ENCODE data around the gene ALKBH6. TPM values are rescaled to one million over a fixed set of nuclear protein-coding genes. Genes with fewer than 3 reads are reported as not detected.

Gene ALKBH6
- total and polyA plus RNA-seq, 2 of the 13 experiments (the other 11 are each of a cell fraction or from before 2014, with no cell fraction given) = 13.7 to 18.1 TPM

GRCh38 chr19:36008336-36008978 lies 5.6 kb downstream of the ALKBH6 start, which contains the start of gene SYNE4 (continued):
- TF ChIP-seq ZNF512B (CRISPR knock-in tag; IDR thresholded peaks at IDR 0.05; ENCODE audit: borderline replicate concordance) (no peak), MYC (CRISPR knock-in tag; IDR thresholded peaks at IDR 0.05; ENCODE audit: borderline replicate concordance) (peak; percentile 79), PHF21A (CRISPR knock-in tag; IDR thresholded peaks at IDR 0.05) (no peak), NCOA5 (CRISPR knock-in tag; IDR thresholded peaks at IDR 0.05) (no peak), ZNF136 (CRISPR knock-in tag; IDR thresholded peaks at IDR 0.05; ENCODE audit: low read depth) (no peak), FOXK2 (IDR thresholded peaks at IDR 0.05) (no peak), HMG20A (CRISPR knock-in tag; IDR thresholded peaks at IDR 0.05; ENCODE audit: borderline replicate concordance) (no peak), FOXP4 (CRISPR knock-in tag; IDR thresholded peaks at IDR 0.05) (no peak), ELF3 (CRISPR knock-in tag; IDR thresholded peaks at IDR 0.05) (no peak), ZMYM3 (CRISPR knock-in tag; IDR thresholded peaks at IDR 0.05) (peak; percentile 33), NFAT5 (CRISPR knock-in tag; IDR thresholded peaks at IDR 0.05) (no peak), ZNF747 (CRISPR knock-in tag; IDR thresholded peaks at IDR 0.05; ENCODE audit: borderline replicate concordance) (no peak)
- TF ChIP-seq, protein P1, sequence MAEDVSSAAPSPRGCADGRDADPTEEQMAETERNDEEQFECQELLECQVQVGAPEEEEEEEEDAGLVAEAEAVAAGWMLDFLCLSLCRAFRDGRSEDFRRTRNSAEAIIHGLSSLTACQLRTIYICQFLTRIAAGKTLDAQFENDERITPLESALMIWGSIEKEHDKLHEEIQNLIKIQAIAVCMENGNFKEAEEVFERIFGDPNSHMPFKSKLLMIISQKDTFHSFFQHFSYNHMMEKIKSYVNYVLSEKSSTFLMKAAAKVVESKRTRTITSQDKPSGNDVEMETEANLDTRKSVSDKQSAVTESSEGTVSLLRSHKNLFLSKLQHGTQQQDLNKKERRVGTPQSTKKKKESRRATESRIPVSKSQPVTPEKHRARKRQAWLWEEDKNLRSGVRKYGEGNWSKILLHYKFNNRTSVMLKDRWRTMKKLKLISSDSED (CRISPR knock-in tag; IDR thresholded peaks at IDR 0.05) = no peak
- TF ChIP-seq, protein P2, sequence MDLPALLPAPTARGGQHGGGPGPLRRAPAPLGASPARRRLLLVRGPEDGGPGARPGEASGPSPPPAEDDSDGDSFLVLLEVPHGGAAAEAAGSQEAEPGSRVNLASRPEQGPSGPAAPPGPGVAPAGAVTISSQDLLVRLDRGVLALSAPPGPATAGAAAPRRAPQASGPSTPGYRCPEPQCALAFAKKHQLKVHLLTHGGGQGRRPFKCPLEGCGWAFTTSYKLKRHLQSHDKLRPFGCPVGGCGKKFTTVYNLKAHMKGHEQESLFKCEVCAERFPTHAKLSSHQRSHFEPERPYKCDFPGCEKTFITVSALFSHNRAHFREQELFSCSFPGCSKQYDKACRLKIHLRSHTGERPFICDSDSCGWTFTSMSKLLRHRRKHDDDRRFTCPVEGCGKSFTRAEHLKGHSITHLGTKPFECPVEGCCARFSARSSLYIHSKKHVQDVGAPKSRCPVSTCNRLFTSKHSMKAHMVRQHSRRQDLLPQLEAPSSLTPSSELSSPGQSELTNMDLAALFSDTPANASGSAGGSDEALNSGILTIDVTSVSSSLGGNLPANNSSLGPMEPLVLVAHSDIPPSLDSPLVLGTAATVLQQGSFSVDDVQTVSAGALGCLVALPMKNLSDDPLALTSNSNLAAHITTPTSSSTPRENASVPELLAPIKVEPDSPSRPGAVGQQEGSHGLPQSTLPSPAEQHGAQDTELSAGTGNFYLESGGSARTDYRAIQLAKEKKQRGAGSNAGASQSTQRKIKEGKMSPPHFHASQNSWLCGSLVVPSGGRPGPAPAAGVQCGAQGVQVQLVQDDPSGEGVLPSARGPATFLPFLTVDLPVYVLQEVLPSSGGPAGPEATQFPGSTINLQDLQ (CRISPR knock-in tag; IDR thresholded peaks at IDR 0.05) = no peak

Measured in HepG2 (cell line).